Sigmoid colon (tissue), 4 donors: ENCODE results near the gene DCP1A.

Experiments
- EP300 ChIP-seq, 4 donors: sonication (generic); formaldehyde crosslinking; IDR thresholded peaks; one replicate each; pipeline ENCODE4 v1.6.1; 2017; ENCODE audit warnings: antibody characterized with exemption in 4 of 4
- POLR2A ChIP-seq, 2 donors: fragments of 450-650 bp; IDR thresholded peaks; one replicate each; pipeline ENCODE4 v1.6.1; 2016; ENCODE audit warnings: antibody characterized with exemption in 2 of 2, mild to moderate bottlenecking in 2 of 2, moderate library complexity in 2 of 2
- POLR2AphosphoS5 ChIP-seq, 4 donors: sonication (generic); formaldehyde crosslinking; IDR thresholded peaks; one replicate each; pipeline ENCODE4 v1.6.1; 2017; ENCODE audit warnings: antibody characterized with exemption in 4 of 4
- TF ChIP-seq, protein P1 (sequence below), 4 experiments: fragments of 450-650 bp in 3 of 4; fragments of 200-600 bp in 1 of 4; IDR thresholded peaks; one replicate each; pipeline ENCODE4 v1.5.1; 2016 to 2019; ENCODE audit warnings: antibody characterized with exemption in 4 of 4, mild to moderate bottlenecking in 3 of 4, moderate library complexity in 2 of 4

DNA sequence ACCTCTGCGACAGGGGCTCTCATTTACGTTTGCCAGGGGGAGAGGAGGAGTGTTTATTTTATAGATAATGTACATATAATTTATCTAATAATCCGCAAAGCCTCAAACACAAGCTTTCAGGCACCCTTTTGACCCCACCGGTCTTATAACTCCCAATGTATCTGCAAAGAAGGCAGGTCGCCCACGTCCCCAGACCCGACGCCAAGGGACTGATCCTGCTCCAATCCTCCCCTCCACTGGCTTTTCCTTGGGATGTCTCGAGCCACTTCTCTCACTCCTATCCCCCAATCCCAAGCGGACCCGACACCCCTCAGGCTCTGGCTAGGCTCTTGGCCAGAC lies 452 bp downstream of the DCP1A start:
- TF ChIP-seq, protein P1, sequence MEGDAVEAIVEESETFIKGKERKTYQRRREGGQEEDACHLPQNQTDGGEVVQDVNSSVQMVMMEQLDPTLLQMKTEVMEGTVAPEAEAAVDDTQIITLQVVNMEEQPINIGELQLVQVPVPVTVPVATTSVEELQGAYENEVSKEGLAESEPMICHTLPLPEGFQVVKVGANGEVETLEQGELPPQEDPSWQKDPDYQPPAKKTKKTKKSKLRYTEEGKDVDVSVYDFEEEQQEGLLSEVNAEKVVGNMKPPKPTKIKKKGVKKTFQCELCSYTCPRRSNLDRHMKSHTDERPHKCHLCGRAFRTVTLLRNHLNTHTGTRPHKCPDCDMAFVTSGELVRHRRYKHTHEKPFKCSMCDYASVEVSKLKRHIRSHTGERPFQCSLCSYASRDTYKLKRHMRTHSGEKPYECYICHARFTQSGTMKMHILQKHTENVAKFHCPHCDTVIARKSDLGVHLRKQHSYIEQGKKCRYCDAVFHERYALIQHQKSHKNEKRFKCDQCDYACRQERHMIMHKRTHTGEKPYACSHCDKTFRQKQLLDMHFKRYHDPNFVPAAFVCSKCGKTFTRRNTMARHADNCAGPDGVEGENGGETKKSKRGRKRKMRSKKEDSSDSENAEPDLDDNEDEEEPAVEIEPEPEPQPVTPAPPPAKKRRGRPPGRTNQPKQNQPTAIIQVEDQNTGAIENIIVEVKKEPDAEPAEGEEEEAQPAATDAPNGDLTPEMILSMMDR (IDR thresholded peaks at IDR 0.05), result no peak
- no peak for TF ChIP-seq POLR2A (IDR thresholded peaks at IDR 0.05)
- no peak for TF ChIP-seq POLR2AphosphoS5 (IDR thresholded peaks at IDR 0.05)
- no peak for TF ChIP-seq EP300 (IDR thresholded peaks at IDR 0.05)
